H1 (cell line): ENCODE results near the gene PIEZO1. TPM values are rescaled to one million over a fixed set of nuclear protein-coding genes. Genes with fewer than 3 reads are reported as not detected.
A peak's percentile ranks its signal among the peaks of the same experiment; 100 is the strongest.

Experiments
- CTCF ChIA-PET: fragments of 300-600 bp; sonication (Branson Sonifier 250); formaldehyde crosslinking; loops from one replicate; lab custom pipeline; 2021; ENCODE audit not compliant: partially characterized antibody; lab: Charles Lee
- POLR2A ChIA-PET: fragments of 300-600 bp; sonication (Branson Sonifier 250); formaldehyde crosslinking; loops from one replicate; lab custom pipeline; 2021; ENCODE audit warnings: inconsistent platforms; ENCODE audit not compliant: partially characterized antibody; lab: Charles Lee
- DNase-seq, 2 experiments: peaks; one replicate each; pipeline versions ENCODE4 v3.0.0 to v3.0.0-alpha.2; 2010 to 2022; ENCODE audit warnings: low spot score in 2 of 2, low read depth in 1 of 2, mixed read lengths in 1 of 2
- FAIRE-seq: peaks from 2 replicates; lab custom pipeline; 2011; peaks lifted over from hg19 to GRCh38; lab: Jason Lieb, UNC
- H2AFZ ChIP-seq: 2 replicates; pipeline ENCODE4 v1.8.1; 2012; ENCODE audit warnings: low read length, inconsistent platforms
- H2AK5ac ChIP-seq: 2 replicates; pipeline ENCODE4 v1.6.1; 2013; ENCODE audit warnings: low read depth, low read length
- H2BK120ac ChIP-seq: replicated peaks from 2 replicates; pipeline ENCODE3; 2013; ENCODE audit warnings: low read depth, low read length, inconsistent platforms
- H2BK12ac ChIP-seq: 2 replicates; pipeline ENCODE4 v1.6.1; 2013; ENCODE audit warnings: low read depth, low read length
- H2BK15ac ChIP-seq: 2 replicates; pipeline ENCODE4 v1.6.1; 2013; ENCODE audit warnings: low read length
- H2BK20ac ChIP-seq: 2 replicates; pipeline ENCODE4 v1.6.1; 2013; ENCODE audit warnings: low read length
- H2BK5ac ChIP-seq: 2 replicates; pipeline ENCODE4 v1.6.1; 2013; ENCODE audit warnings: low read depth, low read length
- H3K14ac ChIP-seq: 2 replicates; pipeline ENCODE4 v1.6.1; 2013; ENCODE audit warnings: inconsistent platforms; ENCODE audit not compliant: insufficient read length
- H3K18ac ChIP-seq: 2 replicates; pipeline ENCODE4 v1.6.1; 2013; ENCODE audit warnings: low read length; ENCODE audit errors: extremely low read depth
- H3K23ac ChIP-seq: 2 replicates; pipeline ENCODE4 v1.6.1; 2013; ENCODE audit warnings: inconsistent platforms; ENCODE audit not compliant: insufficient read length
- H3K23me2 ChIP-seq: 2 replicates; pipeline ENCODE4 v1.6.1; 2013; ENCODE audit warnings: low read depth, low read length
- H3K27ac ChIP-seq: 2 replicates; pipeline ENCODE4 v1.6.1; 2011; ENCODE audit warnings: low read depth, low read length, inconsistent platforms
- H3K27me3 ChIP-seq, 4 experiments: replicated peaks in 1 of 4; 1 replicate in 1 of 4; 2 replicates in 3 of 4; pipeline versions ENCODE4 v1.6.1 to v1.8.1; 2011 to 2013; ENCODE audit warnings: low read length in 3 of 4, mild to moderate bottlenecking in 3 of 4, inconsistent platforms in 2 of 4, mixed read lengths in 2 of 4, moderate library complexity in 1 of 4; ENCODE audit not compliant: control insufficient read depth in 3 of 4, insufficient read depth in 3 of 4; ENCODE audit errors: extremely low read depth in 1 of 4
- H3K36me3 ChIP-seq, 4 experiments: 2 replicates each; pipeline versions ENCODE4 v1.6.1 to v1.8.1; 2011 to 2013; ENCODE audit warnings: mild to moderate bottlenecking in 4 of 4, low read length in 3 of 4, moderate library complexity in 2 of 4, control low read depth in 1 of 4, inconsistent platforms in 1 of 4; ENCODE audit not compliant: insufficient read depth in 4 of 4, control insufficient read depth in 2 of 4
- H3K4ac ChIP-seq: replicated peaks from 2 replicates; pipeline ENCODE3; 2013; ENCODE audit warnings: low read length, low read depth, mixed read lengths, inconsistent platforms; ENCODE audit not compliant: insufficient read length
- H3K4me1 ChIP-seq, 4 experiments: replicated peaks in 1 of 4; 1 replicate in 1 of 4; 2 replicates in 3 of 4; pipeline versions ENCODE4 v1.6.1 to v1.8.1; 2011 to 2013; ENCODE audit warnings: low read length in 3 of 4, inconsistent platforms in 2 of 4, mixed read lengths in 1 of 4; ENCODE audit not compliant: insufficient read depth in 4 of 4, control insufficient read depth in 3 of 4
- H3K4me2 ChIP-seq, 2 experiments: 2 replicates each; pipeline versions ENCODE4 v1.6.1 to v1.8.1; 2011 to 2013; ENCODE audit warnings: low read depth in 2 of 2, low read length in 2 of 2, control low read depth in 1 of 2, inconsistent platforms in 1 of 2, mild to moderate bottlenecking in 1 of 2; ENCODE audit not compliant: insufficient read depth in 1 of 2
- H3K4me3 ChIP-seq, 4 experiments: fragments of 200-600, 300-600 bp in 1 of 4; sonication (generic), shearing (Covaris generic), sonication (Bioruptor Twin) in 1 of 4; 2 replicates each; pipeline versions ENCODE4 v1.5.1 to v1.8.1; 2011 to 2016; ENCODE audit warnings: low read length in 4 of 4, low read depth in 3 of 4, control low read depth in 2 of 4, inconsistent platforms in 2 of 4, mild to moderate bottlenecking in 2 of 4, mixed read lengths in 1 of 4, moderate library complexity in 1 of 4; ENCODE audit not compliant: insufficient read depth in 2 of 4; ENCODE audit errors: extremely low read depth in 1 of 4
- H3K56ac ChIP-seq: replicated peaks from 2 replicates; pipeline ENCODE3; 2013; ENCODE audit warnings: low read depth, mild to moderate bottlenecking, mixed read lengths, low read length, inconsistent platforms; ENCODE audit not compliant: insufficient read length
- H3K79me1 ChIP-seq: 2 replicates; pipeline ENCODE4 v1.6.1; 2013; ENCODE audit warnings: low read depth, low read length, control low read depth
- H3K79me2 ChIP-seq, 2 experiments: 2 replicates each; pipeline versions ENCODE4 v1.6.1 to v1.8.1; 2012 to 2013; ENCODE audit warnings: low read length in 2 of 2, mild to moderate bottlenecking in 2 of 2, inconsistent platforms in 1 of 2; ENCODE audit not compliant: insufficient read depth in 2 of 2, control insufficient read depth in 1 of 2
- H3K9ac ChIP-seq, 4 experiments: replicated peaks in 1 of 4; 1 replicate in 1 of 4; 2 replicates in 3 of 4; pipeline versions ENCODE4 v1.6.1 to v1.8.1; 2011 to 2013; ENCODE audit warnings: low read depth in 3 of 4, low read length in 3 of 4, control low read depth in 2 of 4, mild to moderate bottlenecking in 2 of 4, moderate library complexity in 2 of 4, inconsistent platforms in 1 of 4; ENCODE audit errors: extremely low read depth in 1 of 4
- H3K9me3 ChIP-seq, 2 experiments: 2 replicates each; pipeline versions ENCODE4 v1.6.1 to v1.8.1; 2012 to 2013; ENCODE audit warnings: mild to moderate bottlenecking in 2 of 2, moderate library complexity in 2 of 2, control low read depth in 1 of 2, inconsistent platforms in 1 of 2, low read depth in 1 of 2, low read length in 1 of 2, mixed read lengths in 1 of 2; ENCODE audit not compliant: insufficient read depth in 2 of 2
- H4K20me1 ChIP-seq, 2 experiments: replicated peaks in 1 of 2; 2 replicates each; pipeline versions ENCODE3 to v1.8.1; 2011 to 2013; ENCODE audit warnings: inconsistent platforms in 2 of 2, low read length in 2 of 2, mild to moderate bottlenecking in 1 of 2; ENCODE audit not compliant: insufficient read depth in 2 of 2, control insufficient read depth in 1 of 2
- H4K5ac ChIP-seq: 2 replicates; pipeline ENCODE4 v1.6.1; 2013; ENCODE audit warnings: low read length, low read depth, mixed read lengths, inconsistent platforms; ENCODE audit not compliant: insufficient read length
- H4K8ac ChIP-seq: 2 replicates; pipeline ENCODE4 v1.8.0; 2013; ENCODE audit warnings: mild to moderate bottlenecking, moderate library complexity, low read length, inconsistent platforms; ENCODE audit not compliant: insufficient read depth; ENCODE audit errors: extremely low read depth
- H4K91ac ChIP-seq: replicated peaks from 2 replicates; pipeline ENCODE3; 2013; ENCODE audit warnings: low read length, mixed read lengths, inconsistent platforms; ENCODE audit not compliant: insufficient read length
- BRCA1 ChIP-seq: IDR thresholded peaks from 2 replicates; pipeline ENCODE4 v1.6.1; 2012; ENCODE audit warnings: low read depth, low read length, improper control_type of control experiment
- CREB1 ChIP-seq: IDR thresholded peaks from 2 replicates; pipeline ENCODE4 v1.6.1; 2012; ENCODE audit warnings: inconsistent platforms
- CTBP2 ChIP-seq: IDR thresholded peaks from 2 replicates; pipeline ENCODE4 v1.7.0; 2011; ENCODE audit warnings: borderline replicate concordance, mild to moderate bottlenecking, moderate library complexity, mixed read lengths, low read length; ENCODE audit not compliant: insufficient read depth, insufficient read length
- EGR1 ChIP-seq: IDR thresholded peaks from 2 replicates; pipeline ENCODE4 v1.6.1; 2011; ENCODE audit warnings: low read depth, low read length, borderline replicate concordance
- GABPA ChIP-seq: IDR thresholded peaks from 2 replicates; pipeline ENCODE4 v1.6.1; 2011; ENCODE audit warnings: mild to moderate bottlenecking, low read length, moderate library complexity, borderline replicate concordance; ENCODE audit not compliant: insufficient read depth
- KDM5A ChIP-seq: fragments of 200-600 bp; IDR thresholded peaks from 2 replicates; pipeline ENCODE4 v1.7.1; 2012; ENCODE audit warnings: mild to moderate bottlenecking, low read length, inconsistent platforms, mixed read lengths
- MAFK ChIP-seq: IDR thresholded peaks from 2 replicates; pipeline ENCODE4 v1.6.1; 2012; ENCODE audit warnings: low read depth, mild to moderate bottlenecking, improper control_type of control experiment, low read length
- PHF8 ChIP-seq: fragments of 200-600 bp; sonication (generic); conservative IDR thresholded peaks from 2 replicates; pipeline ENCODE4 v1.7.1; 2012; ENCODE audit warnings: low read depth, mild to moderate bottlenecking, inconsistent platforms, low read length, moderate library complexity
- RFX5 ChIP-seq: IDR thresholded peaks from 2 replicates; pipeline ENCODE4 v1.6.1; 2011; ENCODE audit warnings: low read depth, low read length, improper control_type of control experiment, borderline replicate concordance
- SP2 ChIP-seq: IDR thresholded peaks from 2 replicates; pipeline ENCODE4 v1.6.1; 2012; ENCODE audit warnings: mild to moderate bottlenecking, low read length, inconsistent platforms
- TAF1 ChIP-seq: IDR thresholded peaks from 2 replicates; pipeline ENCODE4 v1.6.1; 2011; ENCODE audit warnings: mild to moderate bottlenecking, low read depth, low read length
- WGBS, 2 experiments: shearing (Covaris generic) in 1 of 2; methylation state at CpG; one replicate each; pipeline versions ENCODE4 v1.1.6 to v1.1.7; 2013 to 2015; ENCODE audit warnings: low lambda C conversion rate in 2 of 2, mixed read lengths in 2 of 2, inconsistent platforms in 1 of 2, low coverage in 1 of 2, missing lambda C conversion rate in 1 of 2; ENCODE audit not compliant: insufficient replicate concordance in 2 of 2, insufficient coverage in 1 of 2, insufficient read length in 1 of 2; ENCODE audit errors: extremely low coverage in 1 of 2, missing lambda C conversion rate in 1 of 2; 5-methylcytosine and 5-hydroxymethylcytosine counted together
- polyA plus RNA-seq, 7 experiments: library from polyadenylated mRNA; depleted of rRNA in 3 of 7; stranded (reverse) in 5 of 7; unstranded in 2 of 7; fragments of >200 nt in 5 of 7; fragments of 200-250 nt in 2 of 7; gene quantifications; 1 replicate in 5 of 7; 2 replicates in 1 of 7; 4 replicates in 1 of 7; pipeline versions ENCODE4 v1.2.1 to v1.2.3, GENCODE V29; 2011 to 2013; ENCODE audit warnings: missing spikeins in 2 of 7, mixed read lengths in 2 of 7
- total RNA-seq: library from RNA; stranded (reverse); fragmentation: NEBNext Ultra II Directional; extraction: Animal tissue kit (Norgen Biotek cat#: 25700); gene quantifications from 2 replicates; pipeline ENCODE4 v1.2.1, GENCODE V29; 2021

PIEZO1 gene
- total and polyA plus RNA-seq, 2 of the 8 experiments (the other 6 are each of a cell fraction or from before 2014, with no cell fraction given), result 42.3 to 67.5 TPM

- Histone ChIP-seq H3K79me2 (peaks cover 0 to 18% of the 10 kb centered on the region in 2 experiments; a peak in 2 of 4 replicates), H3K18ac (peak within 1 kb of the TSS; percentile 96), H3K79me1 (0 out of 2 replicates have a peak, but pooled peaks cover 6% of the 10 kb centered on the region), H3K14ac (peak within 1 kb of the TSS; percentile 90), H3K9ac (peak within 1 kb of the TSS; percentile 84 to 93 (median 86)), H2AK5ac (no peak within 1 kb of the TSS), H3K4me2 (peak within 1 kb of the TSS; percentile 82 to 90), H3K56ac (peak within 1 kb of the TSS; percentile 98), H3K27ac (peak within 1 kb of the TSS; percentile 85), H4K5ac (peak within 1 kb of the TSS; percentile 100), H3K27me3 (no peaks in the 10 kb centered on the region), H2BK20ac (no peak within 1 kb of the TSS), H2BK12ac (no peak within 1 kb of the TSS; the same call in 1 of the 2 replicates), H3K4me1 (peaks cover 0 to 11% (median 4%) of the 10 kb centered on the region in 4 experiments; a peak in 5 of 7 replicates), H2BK5ac (peak within 1 kb of the TSS; percentile 94; the same call in 1 of the 2 replicates), H3K4me3 (peak within 1 kb of the TSS; percentile 67 to 86 (median 82)), H3K4ac (peak within 1 kb of the TSS; percentile 100), H2AFZ (peak within 1 kb of the TSS; percentile 72; the same call in 1 of the 2 replicates), H2BK15ac (no peak within 1 kb of the TSS), H3K36me3 (peaks cover 19 to 38% (median 25%) of the 10 kb centered on the region in 4 experiments), H4K20me1 (peaks cover 20 to 30% of the 10 kb centered on the region in 2 experiments), H3K9me3 (no peaks in the 10 kb centered on the region), H2BK120ac (peak within 1 kb of the TSS; percentile 82), H4K8ac (peak within 1 kb of the TSS; percentile 98), H3K23me2 (peaks cover 10% of the 10 kb centered on the region), H3K23ac (no peak within 1 kb of the TSS), H4K91ac (peak within 1 kb of the TSS; percentile 99)
- FAIRE-seq (no peak), DNase-seq (peak; percentile 79 to 99)
- POLR2A ChIA-PET, result interaction anchor here (0.7 to 8.1 kb wide), 18 partner anchors 7 to 372 kb away, joined by 3 to 77 read pairs (median 5); partner anchors contain the start of genes GALNS and TRAPPC2L
- CTCF ChIA-PET, result interaction anchor here (0.7 to 5.7 kb wide), 23 partner anchors 10 to 404 kb away, joined by 3 to 29 read pairs (median 3); partner anchors contain the start of genes GALNS and TRAPPC2L
- 4% methylated on average over 51 of the region's 84 CpGs; no CpG with 5 or more reads in 1 of the 2 experiments for WGBS, 2 experiments
- peak; percentile 71; the same call in 1 of the 2 replicates for TF ChIP-seq EGR1
- peak; percentile 81 for TF ChIP-seq TAF1
- no peak for TF ChIP-seq RFX5
- no peak for TF ChIP-seq CTBP2
- peak; percentile 74 for TF ChIP-seq CREB1
- peak; percentile 82; the same call in 1 of the 2 replicates for TF ChIP-seq PHF8
- TF ChIP-seq SP2, result no peak
- peak; percentile 71; the same call in 1 of the 2 replicates for TF ChIP-seq MAFK
- no peak for TF ChIP-seq BRCA1
- 0 out of 2 replicates have a peak, but pooled peaks have one; percentile 59 for TF ChIP-seq GABPA
- TF ChIP-seq KDM5A, result 0 out of 2 replicates have a peak, but pooled peaks have one; percentile 24
Observed at GRCh38 chr16:88811769-88812512, 26.9 kb upstream of the PIEZO1 start, which contains the start of gene APRT. TSS of gene APRT (minus strand) at chr16:88811928. CDS start at chr16:88811899, 29 bp downstream.
